ENCODE data around the gene TTLL8.
"Not testable (repeated sequence)": the region's sequence is repeated elsewhere in the genome, so short reads cannot be mapped to it uniquely, and the experiment has no call there.

The TTLL8 gene

DNA sequence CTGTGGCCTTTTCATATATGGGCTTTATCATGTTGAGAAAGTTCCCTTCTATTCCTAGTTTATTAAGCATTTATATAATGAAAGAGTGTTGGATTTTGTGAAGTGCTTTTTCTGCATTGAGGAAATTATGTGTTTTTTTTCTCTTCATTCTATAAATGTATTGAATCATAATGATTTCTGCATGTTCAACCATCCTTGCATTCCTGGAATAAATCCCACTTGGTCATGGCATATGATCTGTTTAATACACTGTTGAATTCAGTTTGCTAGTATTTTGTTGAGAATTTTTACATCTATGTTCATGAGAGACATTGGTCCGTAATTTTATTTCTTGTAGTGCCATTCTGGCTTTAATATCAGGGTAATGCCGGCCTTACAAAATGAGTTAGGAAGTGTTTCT is 71.8 kb downstream of the TTLL8 start:
- CTCF ChIA-PET: interaction anchor here (0.7 kb wide), 1 partner anchor 143 kb away, joined by 3 read pairs; no protein-coding TSS in a partner anchor
- no peak overlapping the region for H3K4me3 ChIP-seq (ENCODE audit: low read depth, low read length)
- H3K27ac ChIP-seq (ENCODE audit: extremely low read depth, low read depth, low read length): no peak overlapping the region
- H3K4me1 ChIP-seq (ENCODE audit: control insufficient read depth, insufficient read depth, low read length): no peaks in the 10 kb centered on the region
- TF ChIP-seq ZNF677 (tag by site-specific recombination; IDR thresholded peaks at IDR 0.05): no peak
- TF ChIP-seq SETDB1 (IDR thresholded peaks at IDR 0.05; ENCODE audit: insufficient read length, low read length): peak; percentile 33
- POLR2A ChIA-PET: no interaction called here
- no peaks in the 10 kb centered on the region for H3K36me3 ChIP-seq (ENCODE audit: control insufficient read depth in 2 of 2, insufficient read depth in 1 of 2, low read length in 2 of 2)
- H3K9me3 ChIP-seq (ENCODE audit: control insufficient read depth, insufficient read depth, low read depth, low read length): no peaks in the 10 kb centered on the region

DNA sequence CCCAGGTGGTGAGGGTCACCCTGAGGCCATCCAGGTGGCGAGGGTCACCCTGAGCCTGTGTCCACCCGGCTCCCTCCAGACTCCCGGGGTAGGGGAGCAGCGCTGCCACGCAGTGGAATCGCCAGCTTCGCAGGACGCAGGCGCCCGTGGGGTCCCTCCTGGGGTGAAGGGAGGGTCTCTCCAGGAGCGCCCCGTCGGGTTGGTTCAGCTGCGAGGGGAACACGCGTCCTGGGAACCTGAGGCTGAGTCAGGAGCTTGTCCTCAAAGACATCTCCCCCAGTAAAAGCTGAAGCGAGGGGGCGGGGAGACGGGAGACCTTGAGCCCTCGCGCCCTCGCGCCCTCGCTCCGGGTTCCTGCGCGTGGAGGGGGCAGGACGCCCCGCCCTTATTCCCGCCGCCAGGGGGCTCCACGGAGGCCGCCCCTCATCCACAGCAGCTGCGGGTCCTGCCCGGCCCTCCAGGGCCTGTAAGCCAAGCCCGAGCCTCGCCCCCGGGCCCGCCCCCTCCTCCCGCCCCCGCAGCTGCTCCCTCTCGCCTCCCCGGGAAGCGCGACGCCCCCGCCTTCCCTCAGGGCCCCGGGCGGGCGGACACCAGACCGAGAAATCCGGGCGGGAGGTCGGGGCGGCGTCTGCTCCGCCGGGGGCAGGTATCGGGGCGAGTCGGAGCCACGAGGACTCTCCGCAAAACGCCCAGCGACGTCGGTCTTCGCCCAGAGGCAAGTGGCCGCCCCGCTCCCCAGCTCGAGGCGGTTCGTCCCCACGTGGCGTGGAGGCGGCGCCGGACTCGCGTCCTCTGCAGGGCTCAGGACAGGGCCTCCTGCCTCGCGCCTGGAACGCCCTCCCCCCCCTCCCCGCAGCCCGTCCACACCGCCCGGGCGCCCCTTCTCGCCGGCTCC is 74.7 kb downstream of the TTLL8 start:
- TF ChIP-seq, protein P1, sequence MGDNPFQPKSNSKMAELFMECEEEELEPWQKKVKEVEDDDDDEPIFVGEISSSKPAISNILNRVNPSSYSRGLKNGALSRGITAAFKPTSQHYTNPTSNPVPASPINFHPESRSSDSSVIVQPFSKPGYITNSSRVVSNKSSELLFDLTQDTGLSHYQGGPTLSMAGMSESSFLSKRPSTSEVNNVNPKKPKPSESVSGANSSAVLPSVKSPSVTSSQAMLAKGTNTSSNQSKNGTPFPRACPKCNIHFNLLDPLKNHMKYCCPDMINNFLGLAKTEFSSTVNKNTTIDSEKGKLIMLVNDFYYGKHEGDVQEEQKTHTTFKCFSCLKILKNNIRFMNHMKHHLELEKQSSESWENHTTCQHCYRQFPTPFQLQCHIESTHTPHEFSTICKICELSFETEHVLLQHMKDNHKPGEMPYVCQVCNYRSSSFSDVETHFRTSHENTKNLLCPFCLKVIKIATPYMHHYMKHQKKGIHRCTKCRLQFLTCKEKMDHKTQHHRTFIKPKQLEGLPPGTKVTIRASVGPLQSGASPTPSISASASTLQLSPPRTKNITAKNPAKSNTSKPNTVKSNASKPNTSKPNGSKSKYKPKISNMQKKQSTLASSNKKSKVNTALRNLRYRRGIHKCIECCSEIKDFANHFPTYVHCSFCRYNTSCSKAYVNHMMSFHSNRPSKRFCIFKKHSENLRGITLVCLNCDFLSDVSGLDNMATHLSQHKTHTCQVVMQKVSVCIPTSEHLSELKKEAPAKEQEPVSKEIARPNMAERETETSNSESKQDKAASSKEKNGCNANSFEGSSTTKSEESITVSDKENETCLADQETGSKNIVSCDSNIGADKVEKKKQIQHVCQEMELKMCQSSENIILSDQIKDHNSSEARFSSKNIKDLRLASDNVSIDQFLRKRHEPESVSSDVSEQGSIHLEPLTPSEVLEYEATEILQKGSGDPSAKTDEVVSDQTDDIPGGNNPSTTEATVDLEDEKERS (tag by site-specific recombination; IDR thresholded peaks at IDR 0.05): no peak
- TF ChIP-seq GFI1B (tag by site-specific recombination; IDR thresholded peaks at IDR 0.05): no peak
- no peak for TF ChIP-seq ZNF48 (tag by site-specific recombination; IDR thresholded peaks at IDR 0.05)
- TF ChIP-seq TRIM28 (IDR thresholded peaks at IDR 0.05; ENCODE audit: borderline replicate concordance, low read length): no peak
- no peak for TF ChIP-seq ZNF350 (tag by site-specific recombination; IDR thresholded peaks at IDR 0.05)
- TF ChIP-seq ZNF132 (tag by site-specific recombination; IDR thresholded peaks at IDR 0.05; ENCODE audit: borderline replicate concordance): no peak
- TF ChIP-seq ZNF324 (tag by site-specific recombination; IDR thresholded peaks at IDR 0.05): no peak
- no peak for TF ChIP-seq ZNF292 (tag by site-specific recombination; IDR thresholded peaks at IDR 0.05; ENCODE audit: borderline replicate concordance, low read depth)
- no peak for TF ChIP-seq MYNN (tag by site-specific recombination; IDR thresholded peaks at IDR 0.05; ENCODE audit: borderline replicate concordance)
- TF ChIP-seq, protein P2, sequence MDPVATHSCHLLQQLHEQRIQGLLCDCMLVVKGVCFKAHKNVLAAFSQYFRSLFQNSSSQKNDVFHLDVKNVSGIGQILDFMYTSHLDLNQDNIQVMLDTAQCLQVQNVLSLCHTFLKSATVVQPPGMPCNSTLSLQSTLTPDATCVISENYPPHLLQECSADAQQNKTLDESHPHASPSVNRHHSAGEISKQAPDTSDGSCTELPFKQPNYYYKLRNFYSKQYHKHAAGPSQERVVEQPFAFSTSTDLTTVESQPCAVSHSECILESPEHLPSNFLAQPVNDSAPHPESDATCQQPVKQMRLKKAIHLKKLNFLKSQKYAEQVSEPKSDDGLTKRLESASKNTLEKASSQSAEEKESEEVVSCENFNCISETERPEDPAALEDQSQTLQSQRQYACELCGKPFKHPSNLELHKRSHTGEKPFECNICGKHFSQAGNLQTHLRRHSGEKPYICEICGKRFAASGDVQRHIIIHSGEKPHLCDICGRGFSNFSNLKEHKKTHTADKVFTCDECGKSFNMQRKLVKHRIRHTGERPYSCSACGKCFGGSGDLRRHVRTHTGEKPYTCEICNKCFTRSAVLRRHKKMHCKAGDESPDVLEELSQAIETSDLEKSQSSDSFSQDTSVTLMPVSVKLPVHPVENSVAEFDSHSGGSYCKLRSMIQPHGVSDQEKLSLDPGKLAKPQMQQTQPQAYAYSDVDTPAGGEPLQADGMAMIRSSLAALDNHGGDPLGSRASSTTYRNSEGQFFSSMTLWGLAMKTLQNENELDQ (tag by site-specific recombination; IDR thresholded peaks at IDR 0.05; ENCODE audit: low read depth): no peak
- Histone ChIP-seq H3K27ac (ENCODE audit: extremely low read depth, low read depth, low read length) (no peak overlapping the region), H3K4me1 (ENCODE audit: control insufficient read depth, insufficient read depth, low read length) (no peaks in the 10 kb centered on the region), H3K36me3 (ENCODE audit: control insufficient read depth in 2 of 2, insufficient read depth in 1 of 2, low read length in 2 of 2) (no peaks in the 10 kb centered on the region), H3K4me3 (ENCODE audit: low read depth, low read length) (no peak overlapping the region), H3K9me3 (ENCODE audit: control insufficient read depth, insufficient read depth, low read depth, low read length) (no peaks in the 10 kb centered on the region; the same call in 1 of the 2 replicates)
- ChIA-PET POLR2A (no interaction called here), CTCF (interaction anchor here (1.0 kb wide), 1 partner anchor 47 kb away, joined by 3 read pairs; no protein-coding TSS in a partner anchor)

DNA sequence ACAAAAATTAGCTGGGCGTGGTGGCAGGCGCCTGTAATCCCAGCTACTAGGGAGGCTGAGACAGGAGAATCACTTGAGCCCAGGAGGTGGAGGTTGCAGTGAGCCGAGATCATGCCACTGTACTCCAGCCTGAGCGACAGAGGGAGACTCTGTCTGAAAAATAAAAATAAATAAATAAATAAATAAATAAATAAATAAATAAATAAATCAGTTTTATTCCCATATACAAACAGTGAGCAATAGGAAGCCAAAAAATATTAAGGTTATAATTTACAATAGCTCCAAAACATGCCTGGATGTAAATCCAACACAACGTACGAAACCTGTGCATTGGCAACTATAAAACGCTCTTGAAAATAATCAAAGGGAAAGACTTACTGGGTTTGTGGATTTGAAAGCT is 76.3 kb downstream of the TTLL8 start:
- H3K27ac ChIP-seq (ENCODE audit: extremely low read depth, low read depth, low read length); H3K9me3 ChIP-seq (ENCODE audit: control insufficient read depth, insufficient read depth, low read depth, low read length); H3K4me1 ChIP-seq (ENCODE audit: control insufficient read depth, insufficient read depth, low read length); H3K36me3 ChIP-seq (ENCODE audit: control insufficient read depth in 2 of 2, insufficient read depth in 1 of 2, low read length in 2 of 2); H3K4me3 ChIP-seq (ENCODE audit: low read depth, low read length): not testable (repeated sequence)
- POLR2A ChIA-PET: interaction anchor here (0.5 to 0.6 kb wide), 2 partner anchors 19 to 134 kb away, joined by 4 read pairs; no protein-coding TSS in a partner anchor
- CTCF ChIA-PET: interaction anchor here (0.7 kb wide), 1 partner anchor 58 kb away, joined by 3 read pairs; no protein-coding TSS in a partner anchor
- peak; percentile 11; the same call in 1 of the 2 replicates for TF ChIP-seq ZNF654 (tag by site-specific recombination; IDR thresholded peaks at IDR 0.05; ENCODE audit: low read depth)
- peak; percentile 78 for TF ChIP-seq ZNF623 (tag by site-specific recombination; IDR thresholded peaks at IDR 0.05)
- 0 out of 2 replicates have a peak, but pooled peaks have one; percentile 51 for TF ChIP-seq ZNF664 (tag by site-specific recombination; IDR thresholded peaks at IDR 0.05)
- TF ChIP-seq ZNF433 (tag by site-specific recombination; IDR thresholded peaks at IDR 0.05; ENCODE audit: low read depth): peak; percentile 55; the same call in 1 of the 2 replicates
- peak; percentile 71 for TF ChIP-seq ZBTB8A (tag by site-specific recombination; IDR thresholded peaks at IDR 0.05)
- TF ChIP-seq, protein P3, sequence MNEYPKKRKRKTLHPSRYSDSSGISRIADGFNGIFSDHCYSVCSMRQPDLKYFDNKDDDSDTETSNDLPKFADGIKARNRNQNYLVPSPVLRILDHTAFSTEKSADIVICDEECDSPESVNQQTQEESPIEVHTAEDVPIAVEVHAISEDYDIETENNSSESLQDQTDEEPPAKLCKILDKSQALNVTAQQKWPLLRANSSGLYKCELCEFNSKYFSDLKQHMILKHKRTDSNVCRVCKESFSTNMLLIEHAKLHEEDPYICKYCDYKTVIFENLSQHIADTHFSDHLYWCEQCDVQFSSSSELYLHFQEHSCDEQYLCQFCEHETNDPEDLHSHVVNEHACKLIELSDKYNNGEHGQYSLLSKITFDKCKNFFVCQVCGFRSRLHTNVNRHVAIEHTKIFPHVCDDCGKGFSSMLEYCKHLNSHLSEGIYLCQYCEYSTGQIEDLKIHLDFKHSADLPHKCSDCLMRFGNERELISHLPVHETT (tag by site-specific recombination; IDR thresholded peaks at IDR 0.05): peak; percentile 59; the same call in 1 of the 2 replicates
- TF ChIP-seq ZNF426 (tag by site-specific recombination; IDR thresholded peaks at IDR 0.05): peak; percentile 88
- 0 out of 2 replicates have a peak, but pooled peaks have one; percentile 55 for TF ChIP-seq ZNF558 (tag by site-specific recombination; IDR thresholded peaks at IDR 0.05)
- 0 out of 2 replicates have a peak, but pooled peaks have one; percentile 48 for TF ChIP-seq ZNF266 (tag by site-specific recombination; IDR thresholded peaks at IDR 0.05; ENCODE audit: low read depth)
- TF ChIP-seq ZNF560 (tag by site-specific recombination; IDR thresholded peaks at IDR 0.05; ENCODE audit: borderline replicate concordance): peak; percentile 19; the same call in 1 of the 2 replicates
- peak; percentile 64; the same call in 1 of the 2 replicates for TF ChIP-seq ZNF140 (tag by site-specific recombination; IDR thresholded peaks at IDR 0.05)
- peak; percentile 94 for TF ChIP-seq ZNF394 (tag by site-specific recombination; IDR thresholded peaks at IDR 0.05; ENCODE audit: borderline replicate concordance)

Measured in HEK293 (cell line).